GM19467 (cell line): ENCODE data around the gene TAF5L.
"Not testable (repeated sequence)": the region's sequence is repeated elsewhere in the genome, so short reads cannot be mapped to it uniquely, and the experiment has no call there.

Source experiments
- ATAC-seq: cut with Tn5 transposase; IDR thresholded peaks from one replicate; pipeline ENCODE4 v1.9.1; 2021; ENCODE audit warnings: mild to moderate bottlenecking, moderate library complexity; ENCODE audit not compliant: unreplicated experiment

The TAF5L gene

DNA sequence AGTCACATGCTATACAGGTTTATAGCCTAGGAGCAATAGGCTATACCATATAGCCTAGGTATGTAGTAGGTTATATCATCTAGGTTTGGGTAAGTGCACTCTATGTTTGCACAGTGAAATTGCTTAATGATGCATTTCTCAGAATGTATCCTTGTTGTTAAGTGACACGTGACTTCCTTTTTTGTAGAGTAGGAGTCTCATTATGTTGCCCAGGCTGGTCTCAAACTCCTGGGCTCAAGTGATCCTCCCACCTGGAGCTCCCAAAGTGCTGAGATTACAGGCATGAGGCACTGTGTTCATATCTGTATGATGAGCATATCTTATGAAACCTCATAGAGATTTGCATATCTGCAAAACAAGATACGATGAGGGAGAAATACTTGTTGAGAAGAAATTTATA lies 53.6 kb downstream of the TAF5L start:
- ATAC-seq: no peak

DNA sequence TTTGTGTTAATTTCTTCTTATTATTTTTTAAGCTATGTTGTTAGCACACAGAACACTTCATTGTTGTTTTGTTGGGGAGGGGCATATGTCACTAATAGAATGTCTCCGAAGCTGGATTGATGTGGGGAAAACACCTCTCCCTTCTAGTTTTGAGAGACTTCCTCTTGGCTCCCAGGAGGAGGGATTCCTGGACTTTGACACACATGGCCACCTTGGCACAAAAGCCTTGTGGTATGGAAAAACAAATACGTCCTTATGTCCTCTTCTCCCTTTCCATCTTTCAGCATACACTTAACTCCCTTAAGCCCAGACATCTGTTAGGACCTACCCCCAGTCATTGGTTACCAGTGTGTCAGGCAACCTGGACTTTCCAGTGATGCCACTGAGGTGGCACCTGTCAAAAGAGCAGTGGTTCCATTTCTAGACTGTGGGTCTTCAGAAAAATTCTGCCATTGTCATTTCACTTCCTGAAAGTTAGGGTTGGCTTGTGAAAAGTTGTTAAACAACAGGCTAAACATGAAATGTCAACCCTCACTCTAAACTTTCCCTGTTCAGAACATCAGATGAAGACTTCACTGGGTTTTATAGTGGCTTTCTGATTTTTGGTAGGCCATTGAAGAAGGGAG lies 54.9 kb downstream of the TAF5L start:
- ATAC-seq: no peak

DNA sequence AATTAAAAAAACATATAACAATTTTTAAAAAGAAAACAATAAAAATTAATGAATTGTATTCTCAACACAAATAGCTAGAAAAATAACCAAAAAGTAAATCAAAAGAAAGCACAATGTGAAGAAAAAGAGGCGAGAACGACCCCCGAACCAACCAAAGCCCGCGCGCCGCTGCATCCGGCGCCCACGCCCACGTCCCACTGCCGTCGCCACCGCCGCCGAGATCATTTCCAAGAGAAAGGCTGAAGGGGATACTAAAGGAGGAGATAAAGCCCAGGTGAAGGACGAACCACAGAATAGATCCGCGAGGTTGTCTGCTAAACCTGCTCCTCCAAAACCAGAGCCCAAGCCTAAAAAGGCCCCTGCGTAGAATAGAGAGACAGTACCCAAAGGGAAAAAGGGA lies 55.6 kb downstream of the TAF5L start:
- ATAC-seq: no peak

DNA sequence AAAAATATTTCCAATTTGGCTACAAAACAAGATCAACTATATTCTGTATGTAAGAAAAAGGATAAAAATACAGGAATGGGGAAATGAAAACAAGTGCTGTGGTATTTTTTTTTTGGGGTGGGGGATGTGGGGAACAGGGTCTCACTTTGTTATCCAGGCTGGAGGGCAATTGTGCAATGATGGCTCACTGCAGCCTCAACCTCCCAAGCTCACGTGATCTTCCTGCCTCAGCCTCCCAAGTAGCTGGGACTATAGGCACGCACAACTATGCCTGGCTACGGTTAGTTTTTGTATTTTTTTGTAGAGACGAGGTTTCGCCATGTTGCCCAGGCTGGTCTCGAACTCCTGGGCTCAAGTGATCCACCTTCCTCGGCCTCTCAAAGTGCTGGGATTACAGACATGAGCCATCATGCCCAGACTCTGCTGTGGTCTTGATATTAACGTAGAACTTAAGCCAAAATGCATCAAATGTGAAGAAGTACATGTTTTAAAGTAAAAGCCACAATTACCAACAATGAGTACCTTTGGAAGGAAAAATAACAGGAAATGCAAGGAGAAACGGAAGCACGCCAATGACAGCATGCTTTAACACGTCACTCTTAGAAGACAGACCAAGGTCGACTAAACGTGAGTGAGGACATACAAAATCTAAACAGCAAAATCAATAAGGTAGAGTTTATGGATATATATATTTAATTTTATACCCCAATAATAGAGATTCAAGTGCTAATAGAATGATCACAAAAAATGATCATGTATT lies 58.6 kb downstream of the TAF5L start:
- ATAC-seq: no peak

DNA sequence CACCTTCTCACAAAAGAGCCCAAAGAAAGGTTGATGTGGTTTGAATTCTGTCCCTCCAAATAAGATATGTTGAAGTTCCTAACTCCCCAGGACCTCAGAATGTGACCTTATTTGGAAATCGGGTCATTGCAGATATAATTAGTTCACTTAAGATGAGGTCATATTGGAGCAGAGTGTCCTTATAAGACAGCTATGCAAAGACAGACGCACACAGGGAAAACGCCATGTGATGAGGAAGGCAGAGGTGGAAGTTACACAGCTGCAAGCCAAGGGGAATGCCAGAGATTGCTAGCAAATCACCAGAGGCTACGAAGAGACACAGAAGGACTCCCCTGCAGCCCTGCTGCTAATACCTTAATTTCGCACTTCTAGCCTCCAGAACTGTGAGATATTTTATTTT lies 62.2 kb downstream of the TAF5L start:
- no peak for ATAC-seq

DNA sequence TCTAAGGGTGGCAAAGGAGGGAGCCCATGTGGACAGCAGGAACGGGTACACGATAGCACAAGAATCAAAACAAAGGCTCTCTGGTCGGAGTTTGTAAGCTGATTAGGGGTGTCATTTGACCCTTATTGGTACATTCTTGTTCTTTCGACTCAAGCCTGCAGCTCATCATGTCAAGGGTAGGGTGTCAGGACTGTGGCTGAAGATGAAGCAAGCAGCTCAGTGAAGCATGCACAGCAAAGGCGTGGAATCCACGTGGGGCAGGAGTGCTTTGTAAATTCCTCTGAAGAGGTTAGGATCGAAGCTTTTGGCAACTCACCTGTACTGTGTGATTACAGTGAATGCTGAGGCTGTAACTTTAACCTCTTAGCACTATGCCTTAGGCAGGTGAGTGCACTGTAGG lies 62.7 kb downstream of the TAF5L start:
- no peak for ATAC-seq

DNA sequence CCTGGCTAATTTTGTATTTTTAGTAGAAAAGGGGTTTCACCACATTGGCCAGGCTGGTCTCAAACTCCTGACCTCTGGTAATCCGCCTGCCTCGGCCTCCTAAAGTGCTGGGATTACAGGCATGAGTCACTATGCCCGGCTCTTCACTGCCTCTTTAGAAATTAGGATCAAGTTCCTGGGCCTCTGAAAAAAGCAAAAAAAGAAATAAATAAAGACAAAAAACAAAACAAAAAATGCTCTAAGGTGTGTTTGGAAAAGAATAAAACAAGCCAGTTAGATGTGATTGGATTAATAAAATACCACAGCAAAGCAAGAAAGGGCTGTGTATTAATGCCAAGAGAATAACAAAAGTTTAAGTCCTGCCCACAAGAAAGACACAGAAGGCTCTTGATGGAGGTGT lies 63.2 kb downstream of the TAF5L start:
- no peak for ATAC-seq

DNA sequence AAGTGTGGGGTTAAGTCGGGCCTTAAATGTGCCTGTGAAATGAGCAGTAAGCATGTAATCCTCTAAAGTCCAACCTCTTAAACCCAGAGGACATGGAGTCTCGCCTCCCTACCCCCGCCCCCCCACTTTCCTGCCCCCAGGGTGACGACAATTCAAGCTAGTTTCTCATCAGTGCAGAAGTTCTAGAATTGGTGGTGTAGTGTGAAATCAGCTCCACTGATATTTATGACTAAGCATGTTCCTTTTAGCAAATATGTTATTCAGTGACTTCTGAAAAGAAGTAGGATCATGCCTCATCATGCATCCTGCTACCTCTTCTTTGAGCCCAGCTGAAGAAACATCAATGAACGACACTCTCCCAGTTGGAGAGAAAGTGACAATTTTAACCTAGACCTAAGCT lies 64.8 kb downstream of the TAF5L start:
- ATAC-seq: no peak

DNA sequence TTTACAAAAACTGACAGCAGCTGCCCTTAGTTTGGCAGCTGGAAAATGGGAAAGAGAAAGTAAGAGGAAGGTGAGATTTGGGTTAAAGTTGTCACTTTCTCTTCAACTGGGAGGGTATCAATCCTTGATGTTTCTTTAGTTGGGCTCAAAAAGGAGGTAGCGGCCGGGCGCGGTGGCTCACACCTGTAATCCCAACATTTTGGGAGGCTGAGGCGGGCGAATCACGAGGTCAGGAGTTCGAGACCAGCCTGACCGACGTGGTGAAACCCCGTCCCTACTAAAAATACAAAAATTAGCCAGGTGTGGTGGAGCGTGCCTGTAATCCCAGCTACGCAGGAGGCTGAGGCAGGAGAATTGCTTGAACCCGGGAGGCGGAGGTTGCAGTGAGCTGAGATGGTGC lies 65.8 kb downstream of the TAF5L start:
- ATAC-seq: not testable (repeated sequence)

DNA sequence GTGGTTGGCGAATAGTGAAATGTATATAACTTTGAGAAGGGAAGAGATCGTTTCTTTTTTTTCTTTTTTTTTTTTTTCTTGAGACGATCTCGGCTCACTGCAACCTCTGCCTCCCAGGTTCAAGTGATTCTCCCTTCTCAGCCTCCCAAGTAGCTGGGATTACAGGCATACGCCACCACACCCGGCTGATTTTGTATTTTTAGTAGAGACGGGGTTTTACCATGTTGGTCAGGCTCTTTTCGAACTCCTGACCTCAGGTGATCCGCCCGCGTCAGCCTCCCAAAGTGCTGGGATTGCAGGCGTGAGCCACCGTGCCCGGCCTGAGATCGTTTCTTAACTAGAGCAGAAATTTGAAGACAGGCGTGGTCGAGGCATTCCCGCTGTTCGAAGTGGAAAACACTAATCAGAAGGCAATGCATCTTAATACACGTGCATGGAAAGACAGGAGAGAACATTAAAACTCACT lies 66.6 kb downstream of the TAF5L start:
- not testable (repeated sequence) for ATAC-seq

DNA sequence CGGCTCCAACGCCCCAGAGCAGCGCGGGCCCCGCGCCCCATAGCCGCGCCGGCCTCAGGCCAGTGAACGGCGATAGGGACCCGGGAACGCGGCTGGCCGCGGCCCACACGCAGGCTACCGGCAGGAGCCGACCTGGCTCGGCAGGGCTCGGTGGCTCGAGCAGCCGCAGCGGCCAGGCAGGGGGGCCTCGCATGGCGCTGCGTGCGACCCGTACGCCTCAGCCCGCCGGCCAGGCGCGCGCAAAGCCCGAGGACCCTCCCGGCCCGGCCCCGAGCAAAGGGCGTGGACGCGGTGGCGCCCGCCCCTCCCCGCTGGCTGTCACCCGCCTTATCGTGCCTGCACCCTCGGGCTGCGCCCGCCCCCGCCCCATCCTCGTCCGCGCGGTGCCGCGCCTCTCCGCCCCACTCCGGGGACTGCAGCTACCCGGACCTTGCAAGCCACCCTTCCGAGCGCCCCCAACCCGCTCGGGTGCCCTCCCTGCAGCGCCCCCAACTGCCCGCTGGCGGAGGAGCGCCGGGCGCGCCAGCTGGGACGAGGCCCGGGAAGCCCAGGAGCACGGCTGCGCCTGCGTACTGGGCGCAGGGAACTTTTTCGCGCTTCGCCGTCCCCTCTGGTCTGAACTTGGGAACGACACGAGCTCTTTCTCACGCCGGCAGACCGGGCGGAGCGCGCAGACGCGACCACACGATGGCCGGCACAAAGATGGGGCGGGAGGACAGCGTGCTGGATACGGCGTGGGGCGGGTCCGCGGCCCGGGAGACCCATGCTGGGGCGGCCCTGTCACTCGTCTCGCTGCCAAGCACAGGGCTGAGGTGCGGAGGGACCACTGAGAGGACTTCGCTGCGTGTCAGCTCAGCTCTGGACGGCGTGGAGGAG lies 67.2 kb downstream of the TAF5L start, which contains the start of gene ABCB10:
ABCB10 (minus strand) TSS at position 248 of the 876 bp plus-strand sequence; CDS start at position 193, 55 bp downstream.
- peak; percentile 80 for ATAC-seq

DNA sequence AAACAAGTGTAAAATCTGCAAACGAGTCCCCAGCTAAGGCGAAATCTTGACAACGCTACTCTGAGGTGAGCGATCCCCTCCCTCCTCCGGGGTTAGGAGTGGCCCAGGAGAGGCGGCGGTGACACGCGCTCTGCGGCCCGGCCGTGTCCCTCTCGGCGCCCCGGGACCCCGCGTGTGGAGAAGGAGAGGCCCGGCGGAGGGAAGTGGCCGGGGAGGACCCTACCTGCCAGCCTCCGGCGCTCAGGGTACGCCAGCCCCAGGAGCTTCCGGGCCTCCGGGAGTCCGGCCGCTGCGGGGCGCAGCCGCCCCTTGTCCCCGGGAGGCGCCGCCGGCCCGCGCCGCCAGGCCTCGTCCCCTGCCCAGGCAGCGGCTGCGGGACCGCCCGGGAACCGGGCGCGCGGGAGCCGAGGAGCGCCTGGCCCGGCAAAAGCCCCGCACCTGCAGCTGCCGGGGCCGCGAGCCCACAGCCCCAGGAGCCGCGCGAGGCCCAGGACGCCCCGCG lies 68.0 kb downstream of the TAF5L start:
- ATAC-seq: peak; percentile 25

DNA sequence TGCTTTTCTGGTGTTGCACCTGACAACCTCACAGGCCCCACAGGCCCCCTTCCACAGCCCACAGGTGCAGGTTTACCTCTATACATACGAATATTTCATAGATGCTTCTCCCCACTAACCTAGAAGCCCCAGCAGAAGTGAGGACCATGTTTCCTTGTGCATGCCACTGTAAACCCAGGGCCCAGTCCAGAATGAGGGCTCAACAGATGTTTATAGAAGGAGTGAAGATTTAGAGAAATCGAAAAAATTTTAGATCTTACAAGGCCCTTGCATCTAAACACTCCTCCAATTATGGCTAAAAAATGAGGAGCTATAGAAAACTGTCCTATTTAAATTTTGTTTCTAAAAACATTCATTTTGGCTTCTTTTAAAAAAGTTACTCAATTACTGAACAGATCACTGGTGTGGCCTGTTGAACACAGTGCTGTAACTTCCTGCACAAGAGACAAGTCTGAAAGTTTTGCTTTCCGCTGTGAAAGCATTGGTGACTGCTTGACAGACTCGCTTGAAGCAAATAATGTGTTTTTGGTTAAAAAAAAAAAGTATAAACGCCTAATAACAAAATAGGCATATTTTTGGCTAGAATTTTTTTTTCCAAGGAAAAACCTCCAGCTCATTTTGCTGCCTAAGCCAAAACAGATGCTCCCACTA lies 68.6 kb downstream of the TAF5L start:
- no peak for ATAC-seq

DNA sequence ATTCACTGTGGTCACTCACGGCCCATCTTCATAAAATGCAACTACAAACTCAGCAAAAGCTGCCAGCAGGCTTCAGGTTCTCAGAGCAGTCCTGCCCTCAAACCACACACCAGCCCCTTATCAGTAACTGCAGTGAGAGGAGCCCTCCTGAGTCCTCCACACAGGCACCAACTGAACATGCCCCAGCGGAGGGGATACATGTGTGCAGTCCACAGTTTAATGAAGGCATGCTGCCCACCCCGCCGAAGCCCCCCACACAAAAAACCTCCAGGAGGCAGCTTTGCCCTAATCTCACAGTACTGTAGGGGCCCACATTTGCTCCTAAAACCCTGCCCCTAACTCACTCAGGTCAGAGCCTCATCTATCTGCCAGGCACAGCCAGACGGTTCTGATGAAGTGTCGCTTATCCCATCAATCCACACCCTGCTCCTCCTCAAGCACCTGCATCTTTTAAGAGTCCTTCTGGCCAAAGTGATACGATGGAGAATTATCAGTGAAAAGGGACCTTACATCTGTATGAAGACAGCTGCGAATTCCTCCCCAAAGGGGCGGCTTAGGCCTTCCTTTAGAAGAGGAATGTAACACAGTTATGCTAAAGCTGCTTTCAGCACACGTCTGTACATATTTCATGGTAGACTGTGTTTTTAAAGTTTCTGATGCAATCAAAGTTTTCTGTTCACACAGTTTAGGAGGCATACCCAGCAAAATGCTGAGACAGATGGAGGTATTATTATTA lies 70.9 kb downstream of the TAF5L start:
- no peak for ATAC-seq

DNA sequence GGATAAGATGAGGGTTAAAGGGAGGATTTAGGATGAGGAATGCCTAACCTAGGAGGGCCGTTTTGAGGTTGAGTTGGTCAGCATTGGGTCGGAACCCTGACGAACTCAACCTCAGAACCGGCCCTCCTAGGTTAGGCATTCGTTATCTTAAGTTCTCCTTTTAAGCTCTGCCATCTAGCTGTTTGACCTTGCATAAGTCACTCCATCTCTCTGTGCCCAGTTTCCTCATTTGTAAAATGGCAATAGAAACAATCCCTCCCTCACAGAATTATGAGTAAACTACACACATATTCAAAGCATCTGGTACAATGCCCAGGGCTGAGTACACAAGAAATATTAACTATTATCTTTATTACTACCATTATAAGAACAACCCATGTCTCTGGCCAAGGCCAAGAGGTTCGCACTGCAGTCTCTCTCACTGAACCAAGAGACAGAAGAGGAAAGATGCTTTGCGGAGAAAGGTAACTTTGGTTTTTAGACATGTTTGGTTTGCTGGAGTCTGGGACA lies 72.2 kb downstream of the TAF5L start:
- ATAC-seq: no peak

DNA sequence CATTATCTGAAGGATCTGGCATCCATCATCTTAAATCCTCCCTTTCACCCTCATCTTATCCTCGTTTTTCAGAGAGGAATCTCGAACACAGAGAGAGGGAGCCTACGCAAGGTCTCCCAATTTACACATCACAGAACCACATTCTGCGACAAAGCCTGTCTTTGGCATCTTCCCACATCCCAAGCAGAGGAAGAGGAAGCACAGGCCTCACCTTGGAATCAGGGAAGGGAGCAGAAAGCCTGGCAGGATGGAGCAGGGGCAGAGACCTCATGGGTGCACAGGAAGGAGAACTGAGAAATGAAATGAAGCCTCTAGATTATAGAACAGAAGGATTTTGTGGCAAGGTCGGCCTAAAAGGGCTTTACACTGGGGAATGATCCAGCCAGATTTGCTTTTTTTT lies 73.2 kb downstream of the TAF5L start:
- no peak for ATAC-seq

DNA sequence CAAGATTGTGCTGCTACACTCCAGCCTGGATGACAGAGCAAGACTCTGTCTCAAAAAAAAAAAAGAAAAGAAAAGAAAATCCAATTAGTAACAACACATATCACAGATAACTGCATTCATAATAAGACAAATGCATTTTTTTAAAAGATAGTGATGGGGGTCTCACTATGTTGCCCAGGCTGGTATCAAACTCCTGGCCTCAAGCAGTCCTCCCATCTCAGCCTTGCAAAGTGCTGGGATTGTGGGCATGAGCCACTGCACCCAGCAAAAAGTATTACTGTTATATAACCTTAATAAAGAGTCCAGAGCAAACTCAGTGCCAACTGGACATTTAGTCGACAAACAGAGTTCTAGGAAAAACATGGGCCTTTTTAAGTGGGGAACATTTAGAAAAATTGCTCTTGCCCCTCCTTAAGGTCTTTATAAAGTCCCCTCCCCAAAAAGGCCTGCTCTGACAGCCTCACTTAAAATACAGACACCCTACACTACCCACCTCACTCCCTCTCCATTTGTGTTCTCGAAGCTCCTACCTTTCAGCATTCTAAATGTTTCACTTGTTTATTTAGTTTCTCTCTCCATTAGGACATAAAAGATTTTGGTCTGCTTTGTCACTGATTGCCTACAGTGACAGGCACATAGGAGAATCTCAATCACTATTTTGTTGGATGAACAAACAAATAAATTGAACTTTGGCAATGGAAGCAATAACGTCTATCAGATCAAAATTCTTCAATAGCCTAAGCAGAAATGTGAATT lies 74.9 kb downstream of the TAF5L start:
- no peak for ATAC-seq

DNA sequence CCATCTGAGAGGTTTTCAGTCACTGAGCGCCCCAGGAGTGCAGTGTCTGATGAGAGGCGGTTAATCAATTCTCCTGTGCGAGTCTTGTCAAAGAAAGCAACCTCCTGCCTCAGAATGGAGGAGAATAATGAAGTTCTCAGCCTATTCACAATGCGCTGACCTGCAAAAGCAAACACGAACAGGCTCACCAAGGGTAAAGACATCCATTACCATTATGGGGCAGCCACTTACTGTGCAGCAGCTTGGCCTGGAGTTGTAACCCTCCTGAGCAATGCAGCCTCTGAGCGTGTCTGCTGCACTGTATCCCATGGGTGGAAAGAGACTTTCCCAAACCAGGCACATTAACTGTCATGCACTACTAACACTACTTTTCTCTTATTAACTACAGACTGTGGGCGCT lies 78.4 kb downstream of the TAF5L start:
- ATAC-seq: no peak

DNA sequence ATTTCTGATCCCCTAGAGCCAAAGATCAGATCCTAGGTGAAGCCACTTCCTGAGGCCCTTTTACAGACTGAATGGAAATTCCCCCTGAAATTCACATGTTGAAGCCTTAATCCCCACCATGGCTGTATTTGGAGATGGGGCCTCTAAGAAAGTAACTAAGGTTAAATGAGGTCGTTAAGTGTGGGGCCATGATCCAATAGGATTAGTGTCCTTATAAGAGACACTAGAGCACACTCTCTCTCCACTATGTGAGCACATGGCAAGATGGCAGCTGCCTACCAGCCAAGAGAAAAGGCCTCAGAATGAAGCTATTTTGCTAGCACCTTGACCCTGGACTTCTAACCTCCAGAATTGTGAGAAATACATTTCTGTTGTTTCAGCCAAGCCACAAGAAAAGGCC lies 81.3 kb downstream of the TAF5L start:
- ATAC-seq: no peak
